Activated CD8-positive, alpha-beta memory T cell treated with anti-CD3 and anti-CD28 coated beads, Interleukin-2, amount 50 U/mL, for 24 hours (primary cell): ENCODE data around the gene NWD2.

Source experiments
- DNase-seq: peaks from one replicate; pipeline ENCODE4 v3.0.0-alpha.2; 2020; ENCODE audit errors: extremely low read depth

Gene NWD2

GRCh38 chr4:37441231-37442061 is 196.9 kb downstream of the NWD2 start:
- no peak for DNase-seq

DNA sequence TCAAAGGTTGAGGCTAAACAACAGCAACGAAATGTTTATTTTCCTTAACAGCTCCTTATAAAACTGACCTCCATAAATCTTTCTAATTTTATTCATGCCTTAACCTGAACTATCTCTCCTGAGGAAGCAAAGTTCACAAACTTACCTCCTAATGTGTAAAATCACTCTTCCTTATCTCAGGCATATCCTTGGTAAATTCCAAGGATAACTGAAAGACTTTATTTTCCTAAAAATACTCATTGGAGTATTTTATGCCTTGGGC is 197.4 kb downstream of the NWD2 start:
- DNase-seq: no peak

DNA sequence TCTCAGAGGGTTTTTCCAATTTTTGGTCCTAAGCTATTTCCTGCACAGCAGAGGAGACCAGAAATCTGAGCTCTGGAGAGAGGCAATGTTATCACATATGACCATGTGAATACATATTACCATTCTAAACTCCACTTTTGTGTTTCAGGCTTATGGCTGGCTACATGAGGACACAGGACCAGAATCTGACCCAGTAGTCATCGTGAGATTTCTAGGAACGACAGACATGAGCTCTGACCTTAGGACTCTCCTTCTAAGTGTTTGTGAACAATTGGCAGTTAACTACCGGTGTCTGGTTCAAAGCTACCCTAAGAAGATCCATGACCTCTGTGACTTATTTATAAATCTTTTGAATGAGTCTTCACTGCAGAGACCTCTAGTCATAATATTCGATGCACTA is 198.6 kb downstream of the NWD2 start:
- DNase-seq: no peak

- DNase-seq: no peak
Observed at GRCh38 chr4:37445023-37445422, 200.5 kb downstream of the NWD2 start.

DNA sequence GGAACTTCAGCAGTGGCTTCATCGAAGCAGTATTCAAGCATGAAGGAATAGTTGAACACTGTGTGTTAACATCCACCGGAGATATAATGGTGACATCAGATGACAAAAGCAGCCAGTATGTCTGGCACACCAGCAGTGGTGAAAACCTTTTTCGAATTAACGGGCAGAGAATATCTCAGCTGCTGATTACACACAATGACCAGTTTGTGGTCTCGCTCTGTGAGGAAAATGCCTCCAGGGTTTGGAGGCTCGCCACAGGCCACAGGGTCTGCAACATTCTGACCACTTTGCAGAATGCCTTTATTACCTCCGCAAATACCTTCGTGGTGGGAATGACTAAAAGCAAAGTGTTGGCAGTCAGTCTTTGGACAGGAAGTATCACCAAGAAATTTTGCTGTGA is 201.5 kb downstream of the NWD2 start:
- no peak for DNase-seq

- DNase-seq: no peak
Observed at GRCh38 chr4:37447886-37448285, 203.3 kb downstream of the NWD2 start.

DNA sequence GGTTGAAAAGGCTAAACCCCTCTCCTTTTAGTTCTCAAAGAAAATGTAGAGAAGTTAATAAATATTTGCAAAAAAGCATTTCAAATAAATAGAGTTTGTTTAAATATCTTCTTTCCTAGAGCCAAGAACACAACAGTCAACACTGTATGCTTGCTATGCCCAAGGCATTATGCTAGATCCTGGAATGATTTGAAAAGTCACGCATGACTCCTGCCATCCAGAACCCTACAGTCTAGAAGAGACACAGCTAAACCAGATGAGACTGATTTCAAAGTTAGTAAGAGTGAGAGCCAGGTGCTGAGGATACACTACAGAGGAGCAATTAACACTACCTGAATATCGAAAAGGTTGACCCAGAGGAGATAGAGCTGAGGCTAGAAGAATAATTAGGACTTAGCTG is 205.8 kb downstream of the NWD2 start:
- DNase-seq: no peak

DNA sequence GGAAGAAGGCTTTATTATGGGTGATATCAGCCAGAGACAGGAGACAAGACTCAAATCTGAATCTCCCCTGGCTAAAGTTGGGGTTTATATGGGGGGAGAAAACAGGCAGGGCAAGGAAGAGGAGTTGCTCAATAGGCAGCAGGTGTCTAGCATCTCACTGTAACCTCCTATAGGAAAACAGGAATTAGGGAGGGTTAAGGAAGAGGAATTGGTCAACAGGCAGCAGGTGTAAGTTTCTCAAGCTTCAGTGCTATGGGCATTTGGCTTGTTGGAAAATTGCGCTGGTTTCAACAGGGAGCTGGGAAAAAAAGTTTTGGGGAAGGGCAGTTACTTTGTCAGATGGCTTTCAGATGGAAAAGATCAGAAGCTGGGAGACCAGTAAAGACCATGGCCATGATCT is 206.4 kb downstream of the NWD2 start:
- no peak for DNase-seq

GRCh38 chr4:37451656-37452055 is 207.1 kb downstream of the NWD2 start:
- DNase-seq: no peak

DNA sequence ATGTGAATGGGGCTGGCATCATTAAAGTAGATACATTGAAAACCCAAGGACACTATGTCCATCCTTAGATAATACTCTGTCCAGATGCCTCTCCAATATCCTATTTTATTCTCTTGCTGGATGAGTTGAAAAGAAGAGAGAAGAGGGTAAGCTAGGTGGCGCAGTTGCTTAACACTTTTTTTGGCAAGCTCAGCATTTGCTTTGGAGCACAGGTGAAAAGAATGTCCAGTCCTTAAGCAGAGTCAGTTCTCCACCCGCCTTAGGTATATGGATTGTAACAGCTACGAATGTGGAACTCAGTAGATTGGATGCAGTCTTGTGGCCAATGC is 208.4 kb downstream of the NWD2 start:
- DNase-seq: no peak

GRCh38 chr4:37453281-37453998 is 208.9 kb downstream of the NWD2 start:
- no peak for DNase-seq

DNA sequence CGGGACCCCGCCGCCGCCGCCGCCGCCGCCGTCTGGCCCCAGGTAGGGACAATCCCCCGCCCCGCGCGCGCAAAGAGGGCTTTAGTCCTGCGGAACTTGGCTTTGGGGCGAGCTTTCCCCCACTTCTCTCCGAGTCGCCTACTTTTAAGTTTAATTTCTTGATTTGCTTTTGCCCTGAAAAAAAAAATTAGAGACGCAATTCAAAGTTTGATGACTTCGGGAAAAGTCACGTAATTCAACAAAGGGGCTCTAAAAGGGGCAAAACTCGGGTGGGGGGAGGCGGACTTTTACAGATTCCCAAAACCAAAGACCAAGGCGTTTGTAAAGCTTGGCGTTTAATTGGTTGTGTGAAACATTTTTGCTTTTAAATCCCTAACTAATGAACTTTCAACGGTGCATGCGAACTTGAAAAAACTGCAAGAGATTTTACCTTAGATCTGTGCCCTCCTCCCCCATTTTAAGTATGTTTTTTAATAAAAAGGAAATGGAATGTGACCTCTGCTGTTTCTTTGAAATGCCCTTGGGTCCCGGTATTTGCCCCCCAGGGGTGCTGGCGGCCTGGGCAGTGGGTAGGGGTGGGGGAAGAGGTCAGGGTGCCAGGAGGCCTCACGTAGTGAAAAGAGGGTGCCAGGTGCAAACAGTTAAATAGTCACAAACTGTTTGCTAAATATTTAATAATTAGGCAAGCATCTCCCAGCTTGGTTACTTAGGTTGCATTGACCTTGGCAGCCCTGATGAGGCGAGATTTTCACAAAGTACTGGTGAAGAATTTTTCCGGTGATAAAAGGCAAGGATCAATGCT is 209.7 kb downstream of the NWD2 start:
- no peak for DNase-seq

DNA sequence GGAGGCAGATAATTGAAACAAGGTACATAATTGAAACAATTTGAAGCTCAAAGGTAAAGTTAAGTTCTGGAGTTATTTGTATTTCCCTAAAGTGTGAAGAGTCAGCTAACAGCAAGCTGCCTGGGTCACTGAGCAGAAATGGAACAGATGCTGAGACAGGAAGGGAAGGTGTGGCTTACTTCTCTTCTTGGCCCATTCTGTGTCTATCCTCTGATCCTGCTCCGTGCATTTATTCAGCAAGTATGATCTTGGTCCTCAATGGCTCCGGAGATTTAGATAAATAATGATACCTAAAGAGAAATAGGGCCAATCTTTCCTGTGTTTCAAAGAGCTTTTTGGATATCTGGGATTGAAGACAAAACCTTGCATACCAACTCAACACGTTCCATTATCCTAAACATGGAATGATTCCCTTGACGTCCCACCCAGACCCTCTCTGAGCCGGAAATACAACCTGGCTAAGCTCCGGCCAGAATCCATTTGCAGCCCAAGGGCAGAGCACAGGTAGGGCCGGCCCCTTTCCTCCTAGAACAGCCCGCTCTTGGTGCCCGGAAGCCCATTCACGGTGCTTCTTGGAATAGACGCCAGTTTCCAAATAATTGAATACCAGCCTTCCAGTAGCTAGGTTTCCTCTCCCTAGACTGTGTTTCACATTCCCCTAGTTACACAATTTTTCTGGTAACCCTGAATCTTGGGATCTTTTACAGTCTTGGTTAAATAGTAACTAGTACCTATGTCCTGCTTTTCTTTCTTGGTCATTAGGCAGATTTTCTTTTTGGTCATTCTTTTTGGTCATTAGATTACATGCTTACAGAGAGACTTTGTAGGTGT is 211.0 kb downstream of the NWD2 start:
- DNase-seq: no peak

- no peak for DNase-seq
Observed at GRCh38 chr4:37461801-37462200, 217.3 kb downstream of the NWD2 start.

GRCh38 chr4:37463033-37463856 is 218.7 kb downstream of the NWD2 start:
- DNase-seq: no peak

DNA sequence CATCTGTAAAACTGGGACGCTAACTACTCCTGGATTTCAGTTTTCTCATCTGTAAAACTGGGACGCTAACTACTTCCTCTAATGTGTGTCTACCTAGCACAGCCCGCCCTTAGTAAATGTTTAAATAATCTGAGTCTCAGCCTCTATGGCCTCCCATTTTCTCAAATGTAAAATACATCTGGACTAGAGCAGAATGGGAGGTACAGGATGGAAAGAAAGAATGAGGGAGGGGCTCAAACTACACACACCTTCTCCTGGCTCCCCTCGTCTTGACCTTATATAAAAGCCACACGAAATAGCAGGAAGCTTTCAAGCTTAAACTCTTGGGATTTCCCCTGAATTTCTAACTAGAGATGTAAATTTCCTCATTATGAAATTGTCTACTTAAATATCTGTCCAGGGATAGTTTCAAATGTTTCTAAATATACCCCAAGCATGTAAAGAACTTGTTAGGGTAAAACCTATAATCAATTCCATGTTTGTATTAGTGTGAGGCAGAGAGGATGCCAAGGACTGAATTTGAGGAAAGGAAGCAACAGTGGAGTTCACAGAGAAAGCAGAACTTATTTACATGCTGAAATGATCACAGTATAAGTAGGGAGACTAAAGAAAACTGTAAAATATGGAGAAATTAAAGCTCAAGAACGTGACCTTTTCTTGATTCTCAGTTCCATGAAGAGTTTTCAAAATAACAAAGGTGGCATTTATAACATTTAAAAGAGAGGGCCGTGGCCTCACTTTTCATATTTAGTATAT is 220.0 kb downstream of the NWD2 start:
- DNase-seq: no peak

- no peak for DNase-seq
Observed at GRCh38 chr4:37465296-37465695, 220.8 kb downstream of the NWD2 start.

GRCh38 chr4:37465845-37466244 is 221.3 kb downstream of the NWD2 start:
- DNase-seq: no peak

DNA sequence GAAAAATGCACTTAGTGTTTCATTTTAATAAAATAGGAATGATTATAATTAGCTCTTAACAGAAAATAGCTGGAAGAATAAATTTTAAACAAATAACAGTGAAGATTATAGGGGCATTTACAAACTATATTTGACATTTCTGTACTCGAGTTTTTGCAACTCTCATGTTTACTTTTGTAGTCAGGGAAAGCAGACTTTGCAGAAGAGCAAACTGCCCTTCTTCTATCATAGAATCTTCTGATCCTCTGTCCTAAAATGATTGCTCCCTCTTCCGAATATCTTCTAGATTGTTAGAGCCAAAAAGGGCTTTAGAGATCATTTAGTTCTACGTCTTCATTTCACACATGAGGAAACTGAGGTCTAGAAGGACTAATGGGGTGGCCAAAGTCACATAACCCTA is 222.7 kb downstream of the NWD2 start:
- DNase-seq: no peak

DNA sequence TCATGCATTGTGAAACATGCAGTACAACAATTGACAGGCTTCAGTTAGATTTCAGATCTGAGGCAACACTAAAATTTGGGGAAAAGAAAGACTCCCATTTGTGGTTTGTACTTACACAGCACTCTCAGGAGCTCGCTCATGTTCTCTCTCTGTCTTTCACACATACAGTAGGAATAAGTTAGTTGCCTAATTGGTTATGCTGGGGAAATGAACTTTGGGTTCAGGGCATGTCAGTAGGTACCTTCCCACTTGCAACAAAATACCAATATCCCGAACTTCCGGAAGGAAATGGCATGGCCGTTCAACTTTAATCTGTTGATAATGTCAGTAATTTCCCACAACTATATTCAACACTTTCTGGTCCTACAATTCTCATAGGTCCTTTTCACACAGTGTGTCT is 223.3 kb downstream of the NWD2 start:
- DNase-seq: no peak
